ENCODE measurements around the gene ECD.

Gene ECD

GRCh38 chr10:73096041-73096448 is 71.8 kb downstream of the ECD start:
- peak; percentile 14 for DNase-seq

GRCh38 chr10:73095481-73096021 is 72.3 kb downstream of the ECD start:
- no peak for DNase-seq

- no peak for DNase-seq
Measured at GRCh38 chr10:73094986-73095480, 72.8 kb downstream of the ECD start.

GRCh38 chr10:73093922-73094850 is 73.6 kb downstream of the ECD start:
- DNase-seq = no peak

GRCh38 chr10:73092830-73093229 is 75.0 kb downstream of the ECD start:
- DNase-seq = no peak

- DNase-seq = no peak
Measured at GRCh38 chr10:73088304-73088703, 79.5 kb downstream of the ECD start.

- DNase-seq = no peak
Measured at GRCh38 chr10:73086816-73087215, 81.0 kb downstream of the ECD start.

- no peak for DNase-seq
Measured at GRCh38 chr10:73084209-73084608, 83.6 kb downstream of the ECD start.

Measured in NCI-H2171 (cell line).